HCT116 (cell line): ENCODE data around the gene TPRG1. TPM values are rescaled to one million over a fixed set of nuclear protein-coding genes. Genes with fewer than 3 reads are reported as not detected.

Source experiments
- ATAC-seq: fragments of 200-7000 bp; cut with Tn5 transposase; 2 replicates; pipeline ENCODE4 v1.9.1; 2020; ENCODE audit warnings: mild to moderate bottlenecking, moderate library complexity
- BruUV-seq: library from RNA; stranded (reverse); fragments of 400-500 nt; replicated peaks from 2 replicates; lab custom pipeline; 2021; lab: Mats Ljungman, UMichigan
- CTCF ChIA-PET: fragments of 300-600 bp; sonication (Branson Sonifier 250); formaldehyde crosslinking; loops from one replicate; lab custom pipeline; 2021; ENCODE audit warnings: antibody characterized with exemption; lab: Charles Lee
- POLR2A ChIA-PET: fragments of 300-600, 350-600 bp; sonication (Branson Sonifier 250); formaldehyde crosslinking; loops from one replicate; lab custom pipeline; 2021; ENCODE audit warnings: antibody characterized with exemption; lab: Charles Lee
- RAD21 ChIA-PET, 2 experiments: fragments of 300-600 bp; sonication (Branson Sonifier 250); formaldehyde crosslinking; loops; one replicate each; lab custom pipeline; 2023; ENCODE audit warnings: low total read pairs in 2 of 2; ENCODE audit not compliant: uncharacterized antibody in 2 of 2, unreplicated experiment in 2 of 2, low non-redundant PET in 1 of 2; lab: Charles Lee
- DNase-seq: peaks from one replicate; pipeline ENCODE4 v3.0.0-alpha.2; 2010; ENCODE audit warnings: low read depth, low spot score
- H2AFZ ChIP-seq: fragments of 200-600 bp; shearing (Covaris generic), sonication (generic); 2 replicates; pipeline ENCODE4 v1.6.1; 2017; ENCODE audit warnings: low read depth, mixed run types, mixed read lengths, antibody characterized with exemption, low read length; ENCODE audit not compliant: poor library complexity, severe bottlenecking
- H3K27ac ChIP-seq: 2 replicates; pipeline ENCODE4 v1.5.1; 2012; ENCODE audit warnings: low read depth, low read length
- H3K27me3 ChIP-seq: fragments of 200-600 bp; sonication (generic); 2 replicates; pipeline ENCODE4 v1.6.1; 2016; ENCODE audit warnings: mixed run types, low read length, mixed read lengths; ENCODE audit not compliant: insufficient read depth
- H3K36me3 ChIP-seq, 2 experiments: fragments of 200-500 bp in 1 of 2; fragments of 200-600 bp in 1 of 2; sonication (Bioruptor generic) in 1 of 2; sonication (generic) in 1 of 2; 2 replicates each; pipeline versions ENCODE4 v1.5.1 to v1.6.1; 2014 to 2016; ENCODE audit warnings: low read length in 2 of 2, inconsistent platforms in 1 of 2, mixed read lengths in 1 of 2, mixed run types in 1 of 2; ENCODE audit not compliant: insufficient read depth in 2 of 2, control insufficient read depth in 1 of 2
- H3K4me1 ChIP-seq, 2 experiments: fragments of 200-600 bp in 1 of 2; sonication (generic) in 1 of 2; 2 replicates each; pipeline versions ENCODE4 v1.5.1 to v1.6.1; 2012 to 2017; ENCODE audit warnings: low read length in 2 of 2, inconsistent platforms in 1 of 2, mild to moderate bottlenecking in 1 of 2, mixed read lengths in 1 of 2, mixed run types in 1 of 2, moderate library complexity in 1 of 2; ENCODE audit not compliant: insufficient read depth in 2 of 2, control insufficient read depth in 1 of 2
- H3K4me2 ChIP-seq: fragments of 200-600 bp; sonication (generic); 2 replicates; pipeline ENCODE4 v1.6.1; 2017; ENCODE audit warnings: mixed run types, low read length, mixed read lengths
- H3K4me3 ChIP-seq, 2 experiments: fragments of 200-600 bp in 1 of 2; sonication (generic) in 1 of 2; replicated peaks in 1 of 2; 2 replicates each; pipeline ENCODE4 v1.5.1; 2011 to 2016; ENCODE audit warnings: low read length in 2 of 2, control low read depth in 1 of 2, low read depth in 1 of 2, mild to moderate bottlenecking in 1 of 2, mixed read lengths in 1 of 2, mixed run types in 1 of 2
- H3K79me2 ChIP-seq: fragments of 200-600 bp; sonication (generic); 2 replicates; pipeline ENCODE4 v1.6.1; 2017; ENCODE audit warnings: mild to moderate bottlenecking, mixed run types, low read length, moderate library complexity, mixed read lengths; ENCODE audit not compliant: insufficient read depth
- H3K9ac ChIP-seq: fragments of 200-600 bp; sonication (generic); 2 replicates; pipeline ENCODE4 v1.6.1; 2016; ENCODE audit warnings: low read length, mixed read lengths
- H3K9me2 ChIP-seq: fragments of 200-600 bp; sonication (generic), shearing (Covaris generic); 2 replicates; pipeline ENCODE4 v1.6.1; 2017; ENCODE audit warnings: mixed run types, mild to moderate bottlenecking, moderate library complexity; ENCODE audit not compliant: insufficient read depth
- H3K9me3 ChIP-seq, 2 experiments: fragments of 200-500 bp in 1 of 2; fragments of 200-600 bp in 1 of 2; sonication (Bioruptor generic) in 1 of 2; sonication (generic) in 1 of 2; 2 replicates each; pipeline ENCODE4 v1.6.1; 2014 to 2017; ENCODE audit warnings: low read length in 2 of 2, mixed read lengths in 2 of 2, inconsistent platforms in 1 of 2, low read depth in 1 of 2, mild to moderate bottlenecking in 1 of 2, mixed run types in 1 of 2, moderate library complexity in 1 of 2; ENCODE audit not compliant: control insufficient read depth in 1 of 2, insufficient read depth in 1 of 2
- H4K20me1 ChIP-seq: fragments of 200-600 bp; sonication (generic), shearing (Covaris generic); 2 replicates; pipeline ENCODE4 v1.6.1; 2017; ENCODE audit warnings: mixed run types, mild to moderate bottlenecking, moderate library complexity; ENCODE audit not compliant: insufficient read depth
- CBX3 ChIP-seq: IDR thresholded peaks from 2 replicates; pipeline ENCODE4 v1.6.1; 2012; ENCODE audit warnings: low read depth
- CTCF ChIP-seq, 3 experiments: fragments of 200-600 bp in 1 of 3; sonication (generic) in 1 of 3; IDR thresholded peaks in 2 of 3; conservative IDR thresholded peaks in 1 of 3; 2 replicates each; pipeline ENCODE4 v1.5.1; 2012 to 2017; ENCODE audit warnings: low read depth in 2 of 3, low read length in 2 of 3, antibody characterized with exemption in 1 of 3, borderline replicate concordance in 1 of 3, control low read depth in 1 of 3, mild to moderate bottlenecking in 1 of 3, mixed read lengths in 1 of 3, mixed run types in 1 of 3, moderate library complexity in 1 of 3; ENCODE audit not compliant: insufficient read depth in 1 of 3
- EZH2 ChIP-seq: fragments of 200-600 bp; sonication (generic); IDR thresholded peaks from 2 replicates; pipeline ENCODE4 v1.6.1; 2017; ENCODE audit warnings: antibody characterized with exemption, mixed run types
- POLR2AphosphoS5 ChIP-seq: IDR thresholded peaks from 2 replicates; pipeline ENCODE4 v1.6.1; 2011; ENCODE audit warnings: mild to moderate bottlenecking, low read depth, low read length, moderate library complexity
- RAD21 ChIP-seq: IDR thresholded peaks from 2 replicates; pipeline ENCODE4 v1.6.1; 2012; ENCODE audit warnings: low read depth, mild to moderate bottlenecking
- SP1 ChIP-seq: IDR thresholded peaks from 2 replicates; pipeline ENCODE4 v1.6.1; 2012; ENCODE audit warnings: low read depth
- TCF7L2 ChIP-seq: IDR thresholded peaks from 2 replicates; pipeline ENCODE4 v1.7.0; 2011; ENCODE audit warnings: borderline replicate concordance, inconsistent platforms; ENCODE audit not compliant: insufficient read depth, insufficient read length; ENCODE audit errors: extremely low read depth
- YY1 ChIP-seq: IDR thresholded peaks from 2 replicates; pipeline ENCODE4 v1.6.1; 2011; ENCODE audit warnings: low read length, low read depth, moderate library complexity, mild to moderate bottlenecking; ENCODE audit not compliant: insufficient replicate concordance; ENCODE audit errors: extremely low read depth
- intact Hi-C: fragments of 100-400 bp; cut with micrococcal nuclease; formaldehyde crosslinking; loops from 2 replicates; pipeline ENCODE4 v1.10.0; 2022
- total RNA-seq: library from RNA; stranded (reverse); gene quantifications from one replicate; pipeline ENCODE4 v1.2.1, GENCODE V29; 2021; ENCODE audit not compliant: unreplicated experiment

Gene TPRG1
- total RNA-seq, 1 experiment from 2014 or later, result 2.8 TPM

- TF ChIP-seq YY1, result no peak
- no peak for TF ChIP-seq POLR2AphosphoS5
- TF ChIP-seq, all 23 proteins: peak for 0
- CTCF ChIA-PET, result interaction anchor here (1.2 to 1.6 kb wide), 2 partner anchors 192 to 1406 kb away, joined by 3 to 7 read pairs; no protein-coding TSS in a partner anchor
- Histone ChIP-seq H3K36me3 (no peaks in the 10 kb centered on the region), H3K27me3 (no peaks in the 10 kb centered on the region), H3K79me2 (no peaks in the 10 kb centered on the region), H3K9ac (no peak overlapping the region), H3K9me2 (no peaks in the 10 kb centered on the region), H3K4me3 (no peak overlapping the region), H3K27ac (no peak overlapping the region), H2AFZ (no peak overlapping the region), H3K9me3 (no peaks in the 10 kb centered on the region), H4K20me1 (no peaks in the 10 kb centered on the region), H3K4me1 (peaks cover 4 to 8% of the 10 kb centered on the region in 2 experiments; a peak in 2 of 4 replicates), H3K4me2 (no peak overlapping the region)
- BruUV-seq, result no TSS peak
- intact Hi-C loops, result loop anchor here (5.0 kb wide), 1 partner anchor 315 kb away; no protein-coding TSS in a partner anchor
- RAD21 ChIA-PET, result no interaction called here
- DNase-seq (no peak), ATAC-seq (peak; percentile 45)
- POLR2A ChIA-PET, result no interaction called here
These were observed 24.9 kb upstream of the TPRG1 start for GRCh38 chr3:189146848-189147247.

- BruUV-seq, result no TSS peak
- no peak overlapping the region for H3K9ac ChIP-seq
- ChIA-PET RAD21 (no interaction called here), POLR2A (no interaction called here), CTCF (interaction anchor here (0.5 to 2.4 kb wide), 6 partner anchors 22 to 1409 kb away, joined by 3 to 6 read pairs (median 3); partner anchors contain the start of gene BCL6)
- H4K20me1 ChIP-seq, result no peaks in the 10 kb centered on the region
- no peaks in the 10 kb centered on the region for H3K36me3 ChIP-seq
- peak overlapping the region; percentile 23 for H2AFZ ChIP-seq
- intact Hi-C loops, result loop anchor here (1.0 to 5.0 kb wide), 4 partner anchors 85 to 1410 kb away; no protein-coding TSS in a partner anchor
- H3K4me3 ChIP-seq, result no peak overlapping the region
- H3K79me2 ChIP-seq, result no peaks in the 10 kb centered on the region
- peaks cover 4 to 5% of the 10 kb centered on the region in 2 experiments; a peak in 2 of 4 replicates for H3K4me1 ChIP-seq
- TF ChIP-seq SP1, result no peak
- TF ChIP-seq RAD21, result peak; percentile 89
- no peak for TF ChIP-seq EZH2
- TF ChIP-seq CTCF (IDR thresholded peaks at IDR 0.05 in 2 of 3, conservative IDR thresholded peaks at IDR 0.05 in 1 of 3; ENCODE audit: borderline replicate concordance in 1 of 3, insufficient read depth in 1 of 3, low read depth in 2 of 3, low read length in 2 of 3), result peak; percentile 71 to 85 (median 79); a peak in 5 of 6 replicates
- peak; percentile 54 for TF ChIP-seq TCF7L2
- peak; percentile 19; the same call in 1 of the 2 replicates for TF ChIP-seq CBX3
- H3K27ac ChIP-seq, result no peak overlapping the region
- H3K4me2 ChIP-seq, result no peak overlapping the region
- H3K27me3 ChIP-seq, result no peaks in the 10 kb centered on the region
- ATAC-seq, result peak; percentile 85
- H3K9me2 ChIP-seq, result no peaks in the 10 kb centered on the region
- peak; percentile 37 for DNase-seq
- no peaks in the 10 kb centered on the region for H3K9me3 ChIP-seq
These were observed 23.7 kb upstream of the TPRG1 start for GRCh38 chr3:189148081-189148507.
